CD8-positive, alpha-beta memory T cell (primary cell): ENCODE data around the gene VEZF1. TPM values are rescaled to one million over a fixed set of nuclear protein-coding genes. Genes with fewer than 3 reads are reported as not detected.
"Not testable (repeated sequence)": the region's sequence is repeated elsewhere in the genome, so short reads cannot be mapped to it uniquely, and the experiment has no call there.

Experiments used
- CTCF ChIA-PET: fragments of 350-600 bp; sonication (Branson Sonifier 250); formaldehyde crosslinking; loops from one replicate; lab custom pipeline; 2021; ENCODE audit warnings: antibody characterized with exemption; lab: Charles Lee
- POLR2A ChIA-PET: fragments of 350-600 bp; sonication (Branson Sonifier 250); formaldehyde crosslinking; loops from one replicate; lab custom pipeline; 2021; ENCODE audit warnings: antibody characterized with exemption; lab: Charles Lee
- DNase-seq, 5 donors: peaks; one replicate each; pipeline versions ENCODE4 v3.0.0 to v3.0.0-alpha.2; 2020 to 2022; ENCODE audit warnings: mixed read lengths in 1 of 5
- H3K27ac ChIP-seq: one replicate; pipeline ENCODE4 v1.7.0; 2013; ENCODE audit warnings: low read depth, mild to moderate bottlenecking, low read length, moderate library complexity
- H3K27me3 ChIP-seq: 2 replicates; pipeline ENCODE4 v1.7.0; 2013; ENCODE audit warnings: low read length, mild to moderate bottlenecking; ENCODE audit not compliant: insufficient read depth, poor library complexity, severe bottlenecking
- H3K36me3 ChIP-seq: 2 replicates; pipeline ENCODE4 v1.7.0; 2013; ENCODE audit warnings: mild to moderate bottlenecking, low read length, moderate library complexity; ENCODE audit not compliant: insufficient read depth
- H3K4me1 ChIP-seq: 2 replicates; pipeline ENCODE4 v1.7.0; 2013; ENCODE audit warnings: mild to moderate bottlenecking, low read length, moderate library complexity; ENCODE audit not compliant: insufficient read depth
- H3K4me3 ChIP-seq: 2 replicates; pipeline ENCODE4 v1.7.0; 2013; ENCODE audit warnings: mild to moderate bottlenecking, low read length
- H3K9me3 ChIP-seq: 2 replicates; pipeline ENCODE4 v1.7.0; 2013; ENCODE audit warnings: mild to moderate bottlenecking, low read length
- H3K27ac Mint-ChIP-seq, 8 donors: one replicate each; pipeline ENCODE4 v1.8.0; 2020 to 2021; ENCODE audit warnings: mixed read lengths in 8 of 8, mild to moderate bottlenecking in 6 of 8, inconsistent platforms in 3 of 8, moderate library complexity in 3 of 8
- H3K27me3 Mint-ChIP-seq, 2 donors: one replicate each; pipeline ENCODE4 v1.8.0; 2020 to 2021; ENCODE audit warnings: mixed read lengths in 2 of 2, mild to moderate bottlenecking in 1 of 2, moderate library complexity in 1 of 2
- H3K36me3 Mint-ChIP-seq, 3 donors: one replicate each; pipeline ENCODE4 v1.8.0; 2020 to 2021; ENCODE audit warnings: mixed read lengths in 3 of 3, inconsistent platforms in 1 of 3, mild to moderate bottlenecking in 1 of 3
- H3K4me1 Mint-ChIP-seq, 3 donors: one replicate each; pipeline ENCODE4 v1.8.0; 2020 to 2021; ENCODE audit warnings: mixed read lengths in 3 of 3, inconsistent platforms in 1 of 3, mild to moderate bottlenecking in 1 of 3
- H3K4me3 Mint-ChIP-seq, 7 donors: one replicate each; pipeline ENCODE4 v1.8.0; 2020 to 2021; ENCODE audit warnings: mixed read lengths in 7 of 7, mild to moderate bottlenecking in 6 of 7, moderate library complexity in 4 of 7, inconsistent platforms in 2 of 7
- H3K9me3 Mint-ChIP-seq, 5 donors: one replicate each; pipeline ENCODE4 v1.8.0; 2020 to 2022; ENCODE audit warnings: mixed read lengths in 5 of 5, mild to moderate bottlenecking in 3 of 5, moderate library complexity in 2 of 5, inconsistent platforms in 1 of 5
- polyA plus RNA-seq: library from polyadenylated mRNA; unstranded; fragments of 300-500 nt; fragmentation: Illumina TruSeq; gene quantifications from one replicate; pipeline ENCODE4 v1.2.3, GENCODE V29; 2021
- total RNA-seq, 2 experiments: library from RNA; stranded (reverse); gene quantifications; one replicate each; pipeline ENCODE4 v1.2.3, GENCODE V29; 2021

The VEZF1 gene
- total and polyA plus RNA-seq, 3 experiments from 2014 or later: 29.1 to 50.8 (median 29.5) TPM

- Mint-ChIP-seq H3K4me3 (no peak overlapping the region), H3K4me1 (peaks cover 59 to 73% (median 70%) of the 10 kb centered on the region in 3 donors), H3K9me3 (no peaks in the 10 kb centered on the region), H3K36me3 (peaks cover 8 to 91% (median 30%) of the 10 kb centered on the region in 3 donors), H3K27me3 (no peaks in the 10 kb centered on the region), H3K27ac (peak overlapping the region in 3 of 8 donors; percentile 17 to 75 (median 61))
- CTCF ChIA-PET: interaction anchor here (0.9 to 1.5 kb wide), 3 partner anchors 14 to 88 kb away, joined by 3 read pairs; no protein-coding TSS in a partner anchor
- peaks cover 48% of the 10 kb centered on the region for H3K36me3 ChIP-seq
- no peak for DNase-seq
- H3K9me3 ChIP-seq: no peaks in the 10 kb centered on the region
- POLR2A ChIA-PET: no interaction called here
- H3K27me3 ChIP-seq: no peaks in the 10 kb centered on the region
- H3K4me1 ChIP-seq: peaks cover 42% of the 10 kb centered on the region
- H3K4me3 ChIP-seq: no peak overlapping the region
- no peak overlapping the region for H3K27ac ChIP-seq
Measured at GRCh38 chr17:57980522-57980921, 7.5 kb downstream of the VEZF1 start.

- peaks cover 8 to 93% (median 35%) of the 10 kb centered on the region in 3 donors for H3K36me3 Mint-ChIP-seq
- CTCF ChIA-PET: interaction anchor here (1.6 kb wide), 1 partner anchor 20 kb away, joined by 4 read pairs; no protein-coding TSS in a partner anchor
- Histone ChIP-seq H3K36me3 (peaks cover 55% of the 10 kb centered on the region), H3K4me3 (no peak overlapping the region), H3K27ac (no peak overlapping the region), H3K27me3 (no peaks in the 10 kb centered on the region), H3K4me1 (peaks cover 27% of the 10 kb centered on the region), H3K9me3 (no peaks in the 10 kb centered on the region)
- POLR2A ChIA-PET: interaction anchor here (0.7 kb wide), 1 partner anchor 8 kb away, joined by 3 read pairs; no protein-coding TSS in a partner anchor
- DNase-seq: no peak
- H3K4me3 Mint-ChIP-seq: no peak overlapping the region
- no peaks in the 10 kb centered on the region for H3K9me3 Mint-ChIP-seq
- H3K27me3 Mint-ChIP-seq: no peaks in the 10 kb centered on the region
- H3K4me1 Mint-ChIP-seq: peaks cover 45 to 60% (median 59%) of the 10 kb centered on the region in 3 donors
- H3K27ac Mint-ChIP-seq: peak overlapping the region in 1 of 8 donors; percentile 70
Measured at GRCh38 chr17:57979076-57979475, 9.0 kb downstream of the VEZF1 start.

GRCh38 chr17:57976594-57976993, 11.5 kb downstream of the VEZF1 start:
- H3K4me1 ChIP-seq: peaks cover 2% of the 10 kb centered on the region

GRCh38 chr17:57975044-57975443, 13.0 kb downstream of the VEZF1 start:
- no peaks in the 10 kb centered on the region for H3K27me3 Mint-ChIP-seq
- Histone ChIP-seq H3K27me3 (no peaks in the 10 kb centered on the region), H3K4me1 (no peaks in the 10 kb centered on the region), H3K27ac (no peak overlapping the region), H3K36me3 (peaks cover 49% of the 10 kb centered on the region), H3K9me3 (no peaks in the 10 kb centered on the region), H3K4me3 (no peak overlapping the region)
- peak overlapping the region in 1 of 8 donors; percentile 38 for H3K27ac Mint-ChIP-seq
- H3K9me3 Mint-ChIP-seq: no peaks in the 10 kb centered on the region
- no peak for DNase-seq
- H3K36me3 Mint-ChIP-seq: peaks cover 8 to 72% (median 26%) of the 10 kb centered on the region in 3 donors
- ChIA-PET POLR2A (interaction anchor here (1.2 kb wide), 1 partner anchor 13 kb away, joined by 3 read pairs; the partner anchor contains the start of gene VEZF1), CTCF (interaction anchor here (1.0 to 1.6 kb wide), 3 partner anchors 11 to 83 kb away, joined by 3 to 7 read pairs (median 5); no protein-coding TSS in a partner anchor)
- peaks cover 10 to 20% (median 19%) of the 10 kb centered on the region in 3 donors for H3K4me1 Mint-ChIP-seq
- no peak overlapping the region for H3K4me3 Mint-ChIP-seq

More at GRCh38 chr17:57976594-57976993, 11.5 kb downstream of the VEZF1 start:
- H3K4me3 Mint-ChIP-seq: no peak overlapping the region
- H3K27me3 Mint-ChIP-seq: no peaks in the 10 kb centered on the region
- Histone ChIP-seq H3K36me3 (peaks cover 57% of the 10 kb centered on the region), H3K9me3 (no peaks in the 10 kb centered on the region), H3K27ac (no peak overlapping the region), H3K27me3 (no peaks in the 10 kb centered on the region), H3K4me3 (no peak overlapping the region)
- peaks cover 20 to 35% (median 34%) of the 10 kb centered on the region in 3 donors for H3K4me1 Mint-ChIP-seq
- no peaks in the 10 kb centered on the region for H3K9me3 Mint-ChIP-seq
- DNase-seq: no peak
- ChIA-PET CTCF (interaction anchor here (1.6 kb wide), 1 partner anchor 84 kb away, joined by 7 read pairs; no protein-coding TSS in a partner anchor), POLR2A (no interaction called here)
- H3K27ac Mint-ChIP-seq: peak overlapping the region in 2 of 8 donors; percentile 17 to 36
- peaks cover 8 to 86% (median 32%) of the 10 kb centered on the region in 3 donors for H3K36me3 Mint-ChIP-seq

- ChIA-PET POLR2A (interaction anchor here (1.2 kb wide), 1 partner anchor 14 kb away, joined by 3 read pairs; the partner anchor contains the start of gene VEZF1), CTCF (interaction anchor here (1.0 to 1.3 kb wide), 2 partner anchors 12 to 17 kb away, joined by 3 read pairs; no protein-coding TSS in a partner anchor)
- not testable (repeated sequence) for H3K9me3 ChIP-seq, H3K27me3 Mint-ChIP-seq, H3K27ac Mint-ChIP-seq, H3K4me3 Mint-ChIP-seq, H3K4me1 ChIP-seq, H3K4me3 ChIP-seq, DNase-seq, H3K9me3 Mint-ChIP-seq, H3K27ac ChIP-seq, H3K27me3 ChIP-seq
- peaks cover 44% of the 10 kb centered on the region for H3K36me3 ChIP-seq
- H3K4me1 Mint-ChIP-seq: peaks cover 10 to 18% (median 17%) of the 10 kb centered on the region in 3 donors
- H3K36me3 Mint-ChIP-seq: peaks cover 8 to 67% (median 23%) of the 10 kb centered on the region in 3 donors
Measured at GRCh38 chr17:57974053-57974824, 13.8 kb downstream of the VEZF1 start.

- H3K36me3 ChIP-seq: peaks cover 32% of the 10 kb centered on the region
- Mint-ChIP-seq H3K36me3 (peaks cover 8 to 48% (median 15%) of the 10 kb centered on the region in 3 donors), H3K27me3 (peaks cover 0 to 1% of the 10 kb centered on the region in 2 donors), H3K4me1 (peaks cover 1 to 13% (median 6%) of the 10 kb centered on the region in 3 donors), H3K9me3 (no peaks in the 10 kb centered on the region), H3K4me3 (no peak overlapping the region), H3K27ac (peak overlapping the region in 1 of 8 donors; percentile 7)
- H3K27ac ChIP-seq: no peak overlapping the region
- DNase-seq: no peak
- H3K4me3 ChIP-seq: no peak overlapping the region
- CTCF ChIA-PET: no interaction called here
- H3K27me3 ChIP-seq: no peaks in the 10 kb centered on the region
- no peaks in the 10 kb centered on the region for H3K9me3 ChIP-seq
- POLR2A ChIA-PET: no interaction called here
- no peaks in the 10 kb centered on the region for H3K4me1 ChIP-seq
Measured at GRCh38 chr17:57972151-57972550, 15.9 kb downstream of the VEZF1 start.

- Mint-ChIP-seq H3K4me1 (peaks cover 1 to 12% (median 6%) of the 10 kb centered on the region in 3 donors), H3K27ac (no peak overlapping the region), H3K36me3 (peaks cover 7 to 43% (median 15%) of the 10 kb centered on the region in 3 donors), H3K4me3 (no peak overlapping the region), H3K27me3 (peaks cover 0 to 1% of the 10 kb centered on the region in 2 donors), H3K9me3 (no peaks in the 10 kb centered on the region)
- Histone ChIP-seq H3K36me3 (peaks cover 26% of the 10 kb centered on the region), H3K4me3 (no peak overlapping the region), H3K27me3 (no peaks in the 10 kb centered on the region), H3K27ac (no peak overlapping the region), H3K4me1 (no peaks in the 10 kb centered on the region), H3K9me3 (no peaks in the 10 kb centered on the region)
- CTCF ChIA-PET: no interaction called here
- DNase-seq: no peak
- POLR2A ChIA-PET: no interaction called here
Measured at GRCh38 chr17:57971572-57971971, 16.5 kb downstream of the VEZF1 start.
